Measurements from ENCODE around the gene BEAN1.
"Not testable (repeated sequence)": the region's sequence is repeated elsewhere in the genome, so short reads cannot be mapped to it uniquely, and the experiment has no call there.

The BEAN1 gene

GRCh38 chr16:66512272-66513110 lies 85.4 kb downstream of the BEAN1 start:
- no peak for DNase-seq

DNA sequence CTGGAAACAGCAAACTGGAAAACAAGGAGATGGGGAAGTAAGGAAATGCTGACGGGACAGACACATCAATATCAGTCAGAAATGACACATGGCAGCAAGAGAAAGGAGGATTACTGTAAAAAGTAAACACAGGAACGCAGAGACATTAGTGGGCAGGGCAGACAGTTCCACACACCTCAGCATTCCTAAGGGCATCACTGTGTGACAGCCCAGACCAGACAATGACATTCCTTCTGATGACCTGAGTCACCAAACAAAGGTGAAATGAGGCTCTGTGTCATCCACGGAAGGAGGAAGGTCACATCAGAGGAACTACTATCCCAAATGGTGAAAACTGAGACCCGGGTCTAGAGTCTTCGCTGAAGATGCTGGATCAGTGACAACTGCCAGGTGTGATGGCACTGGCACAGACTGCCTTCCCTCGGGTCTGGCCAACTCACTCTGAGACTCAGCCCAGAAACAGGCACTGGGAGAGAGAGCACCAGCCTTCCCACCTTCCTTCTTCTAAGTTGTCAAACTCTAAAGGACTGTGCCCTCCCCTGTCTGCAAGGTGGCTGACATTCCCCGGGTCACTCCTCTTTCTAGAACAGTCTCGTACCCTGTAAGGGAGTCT lies 86.1 kb downstream of the BEAN1 start:
- DNase-seq = no peak

DNA sequence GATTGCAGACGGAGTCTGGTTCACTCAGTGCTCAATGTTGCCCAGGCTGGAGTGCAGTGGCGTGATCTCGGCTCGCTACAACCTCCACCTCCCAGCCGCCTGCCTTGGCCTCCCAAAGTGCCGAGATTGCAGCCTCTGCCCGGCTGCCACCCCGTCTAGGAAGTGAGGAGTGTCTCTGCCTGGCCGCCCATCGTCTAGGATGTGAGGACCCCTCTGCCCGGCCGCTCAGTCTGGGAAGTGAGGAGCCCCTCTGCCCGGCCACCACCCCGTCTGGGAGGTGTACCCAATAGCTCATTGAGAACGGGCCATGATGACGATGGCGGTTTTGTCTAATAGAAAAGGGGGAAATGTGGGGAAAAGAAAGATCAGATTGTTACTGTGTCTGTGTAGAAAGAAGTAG lies 87.3 kb downstream of the BEAN1 start:
- not testable (repeated sequence) for DNase-seq

- not testable (repeated sequence) for DNase-seq
These were observed 88.0 kb downstream of the BEAN1 start for GRCh38 chr16:66514980-66515595.

- DNase-seq = no peak
These were observed 88.8 kb downstream of the BEAN1 start for GRCh38 chr16:66515596-66516508.

- DNase-seq = no peak
These were observed 89.4 kb downstream of the BEAN1 start for GRCh38 chr16:66516509-66516807.

- no peak for DNase-seq
These were observed 89.9 kb downstream of the BEAN1 start for GRCh38 chr16:66516808-66517585.

- no peak for DNase-seq
These were observed 90.6 kb downstream of the BEAN1 start for GRCh38 chr16:66517586-66518263.

DNA sequence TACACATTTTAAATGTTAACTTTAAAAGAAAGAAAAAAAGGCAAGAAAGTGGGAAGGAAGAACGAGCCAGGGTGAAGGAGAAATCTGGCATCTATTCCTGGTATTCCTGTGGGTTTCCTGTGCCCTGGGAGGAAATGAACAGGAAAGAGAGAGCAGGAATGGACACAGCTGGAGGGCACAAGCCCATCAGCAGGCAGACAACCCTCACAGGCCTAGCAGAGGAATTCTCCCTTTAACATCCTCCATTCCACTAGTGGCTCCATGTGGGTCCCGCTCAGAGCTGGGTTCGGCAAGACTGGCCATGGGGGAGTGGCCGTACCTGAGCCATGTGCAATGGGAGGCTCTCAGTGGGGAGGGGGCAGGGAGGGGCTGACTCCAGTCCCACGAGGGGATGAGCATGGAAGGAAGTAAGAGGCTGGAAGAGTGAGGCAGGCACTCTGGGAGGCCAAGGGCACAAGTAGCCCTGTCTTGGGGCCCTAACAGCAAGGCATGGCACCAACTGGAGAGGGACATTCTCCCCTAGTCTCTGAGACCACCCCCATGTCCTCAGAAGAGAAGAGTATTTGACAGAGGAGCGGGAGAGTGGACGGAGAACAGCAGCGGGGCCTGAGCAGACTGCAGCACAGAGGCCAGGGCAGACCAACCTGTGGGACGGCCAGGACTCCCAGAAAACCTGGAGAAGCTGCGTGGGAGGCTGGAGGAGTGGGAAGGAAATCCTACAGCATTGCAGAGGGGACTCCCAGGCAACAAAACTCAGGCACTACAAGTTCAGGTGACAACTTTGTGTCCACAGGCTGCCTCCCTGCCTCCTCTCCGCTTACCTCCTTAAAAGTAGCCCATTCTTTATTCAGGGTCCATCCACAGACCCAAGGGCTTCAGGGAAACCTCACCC lies 92.6 kb downstream of the BEAN1 start:
- no peak for DNase-seq

DNA sequence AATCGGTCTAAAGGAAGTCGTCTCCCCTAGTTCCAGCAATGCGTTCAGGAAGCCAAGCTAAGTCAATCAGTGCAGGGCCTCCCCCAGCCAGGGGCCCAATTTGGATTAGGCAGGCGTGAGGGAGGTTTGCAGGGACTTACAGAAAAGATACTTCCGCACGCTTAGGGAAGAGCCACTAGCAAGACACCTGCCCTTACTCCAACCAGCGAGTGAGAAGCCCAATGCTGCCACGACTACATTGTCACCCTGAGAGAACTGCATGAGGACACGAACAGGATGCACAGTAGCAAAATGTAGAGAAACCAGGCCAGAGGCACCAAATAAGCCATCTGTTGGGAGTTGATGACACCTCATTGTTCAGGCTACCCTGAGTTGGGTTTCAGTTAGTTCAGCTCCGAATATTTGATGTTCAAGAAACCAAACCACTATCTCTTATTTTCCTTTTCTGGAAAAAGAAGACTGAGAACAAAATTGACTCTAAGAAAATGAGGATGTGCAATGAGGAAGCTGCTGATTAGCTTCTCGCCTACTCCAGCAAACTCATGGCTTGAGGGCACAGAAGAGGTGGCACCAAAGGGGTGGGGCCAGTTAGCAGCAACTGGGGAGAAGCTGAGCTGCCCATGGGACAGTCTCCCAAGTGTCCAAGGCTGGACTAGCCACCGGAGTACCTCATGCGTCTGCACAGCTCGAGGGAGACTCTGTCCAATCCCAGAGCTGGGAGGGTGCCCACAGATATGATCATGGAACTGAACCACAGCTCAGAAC lies 93.5 kb downstream of the BEAN1 start:
- no peak for DNase-seq

DNA sequence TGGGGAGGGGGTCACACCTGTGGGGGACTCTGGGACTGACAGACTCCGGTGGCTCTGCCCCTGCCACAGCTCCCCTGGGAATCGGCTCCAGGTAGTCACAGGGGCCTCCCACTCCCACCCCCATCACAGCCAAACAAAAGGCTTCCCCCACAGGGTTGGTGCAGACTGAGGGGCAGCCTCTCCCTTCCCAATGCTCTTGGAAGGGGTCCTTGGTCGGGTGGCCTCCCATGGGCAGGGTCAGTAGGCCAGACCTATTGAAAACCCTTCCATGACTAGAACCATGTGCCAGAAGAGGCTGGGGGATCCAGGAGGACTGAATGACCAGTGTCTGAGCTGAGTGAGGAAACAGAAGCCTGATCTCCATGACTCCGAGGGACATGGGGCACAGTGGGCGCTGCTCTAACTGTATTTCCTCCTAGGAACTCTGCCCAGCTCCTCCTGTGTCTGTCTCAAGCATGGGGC lies 94.2 kb downstream of the BEAN1 start:
- DNase-seq = no peak

- no peak for DNase-seq
These were observed 95.1 kb downstream of the BEAN1 start for GRCh38 chr16:66521951-66522771.

GRCh38 chr16:66522816-66523590 lies 95.9 kb downstream of the BEAN1 start:
- DNase-seq = no peak

DNA sequence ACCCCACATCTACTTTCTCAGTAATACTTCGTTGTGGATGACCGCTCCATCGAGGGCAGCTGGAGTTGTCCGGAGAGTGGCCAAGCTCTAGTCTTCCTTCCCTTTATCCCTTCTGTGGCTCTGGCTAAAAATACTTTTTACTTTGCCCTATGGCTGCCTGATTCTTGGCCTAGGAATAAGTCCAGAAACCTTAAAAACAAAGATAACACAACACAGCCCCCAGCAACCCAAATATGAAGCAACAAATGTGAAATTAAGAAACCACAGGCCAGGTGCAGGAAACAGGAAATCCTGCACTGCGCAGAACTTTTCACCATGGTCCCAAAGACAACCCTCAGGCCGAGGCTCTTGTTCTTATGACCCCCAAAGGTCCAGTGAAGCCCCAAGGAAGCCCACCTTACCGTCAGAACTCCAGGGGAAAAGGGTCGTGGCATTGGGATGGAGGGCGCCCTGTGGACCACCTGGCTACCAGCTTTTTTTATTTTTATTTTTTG lies 96.8 kb downstream of the BEAN1 start:
- DNase-seq = no peak

GRCh38 chr16:66524601-66525164 lies 97.6 kb downstream of the BEAN1 start:
- DNase-seq = no peak

DNA sequence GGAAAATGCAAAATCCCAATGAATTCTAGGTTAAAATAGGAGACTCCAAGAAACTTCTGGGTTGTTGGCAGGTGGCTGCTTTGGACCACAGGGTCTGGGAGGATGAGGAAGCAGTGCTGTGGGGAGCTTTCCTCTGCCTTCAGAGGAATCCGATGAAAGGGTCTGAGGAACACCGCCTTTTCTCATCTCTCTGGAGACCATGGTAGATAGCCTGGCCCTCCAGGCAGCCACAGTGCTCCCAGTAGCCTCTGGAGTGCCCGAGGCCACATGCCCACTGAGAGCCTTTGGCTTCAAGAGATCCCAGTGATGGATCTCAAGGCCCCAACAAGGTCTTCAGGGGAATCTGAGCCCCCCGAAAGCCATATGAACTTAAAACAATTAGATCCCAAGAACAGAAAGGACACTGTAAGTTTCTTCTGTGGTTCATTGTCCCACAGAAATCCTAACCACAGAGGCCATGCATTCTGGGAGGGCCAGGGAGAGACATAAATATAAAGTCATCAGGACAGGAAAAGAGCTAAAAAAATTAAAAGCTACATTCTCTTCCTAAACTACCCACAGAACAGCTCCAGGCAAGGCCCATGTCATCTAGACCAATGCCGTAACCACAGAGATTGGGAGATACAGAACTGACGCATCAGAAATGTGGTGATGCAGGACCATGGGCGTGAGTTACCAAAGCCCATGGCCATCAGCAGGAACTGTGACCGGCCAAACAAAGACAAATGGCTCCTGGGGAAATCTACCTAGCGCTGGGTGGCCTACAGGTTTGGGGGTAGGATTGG lies 98.5 kb downstream of the BEAN1 start:
- DNase-seq = no peak

DNA sequence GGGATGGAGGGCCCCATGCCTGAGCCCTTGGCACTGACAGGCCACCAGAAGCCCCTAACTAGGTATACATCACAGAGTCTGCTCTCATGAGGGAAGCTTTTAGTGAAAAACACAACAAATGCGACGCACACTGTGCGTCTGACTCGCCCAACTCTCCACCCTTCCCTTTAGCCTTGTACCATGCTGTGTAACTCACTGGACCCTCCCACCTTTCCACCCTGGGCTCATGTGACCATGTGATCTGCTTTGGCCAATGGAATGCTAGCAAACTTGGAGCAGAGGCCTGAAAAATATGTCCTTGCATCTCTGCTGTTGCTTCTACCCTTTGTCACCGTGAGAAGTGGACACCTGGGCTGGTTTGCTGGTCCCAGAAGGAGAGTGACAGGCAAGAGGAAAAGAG lies 101.2 kb downstream of the BEAN1 start:
- DNase-seq = no peak
